ENCODE data around the gene VEGFD. TPM values are rescaled to one million over a fixed set of nuclear protein-coding genes. Genes with fewer than 3 reads are reported as not detected.

VEGFD gene
- total RNA-seq, 3 donors from 2014 or later = 0.55 to 5.8 (median 1.6) TPM

DNA sequence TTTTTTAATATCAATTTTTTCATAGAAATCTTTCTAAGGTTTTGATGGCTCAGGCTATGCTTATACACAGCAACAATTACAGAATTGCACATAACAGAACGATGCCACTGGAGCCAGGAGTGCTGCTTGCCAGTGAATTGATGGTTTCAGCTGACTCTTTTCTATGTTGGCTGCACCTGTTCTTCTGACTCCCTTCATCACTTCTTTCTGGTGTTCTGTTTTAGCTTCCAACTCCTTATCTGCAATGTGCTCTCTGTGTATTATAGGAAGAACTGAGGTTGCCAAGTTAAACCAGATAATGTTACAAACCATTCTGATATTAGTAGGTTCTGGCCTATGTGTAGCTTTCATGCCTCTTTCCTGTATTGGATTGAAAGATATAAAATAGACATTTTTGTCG lies 11.6 kb upstream of the VEGFD start:
- no peak for TF ChIP-seq CTCF (IDR thresholded peaks at IDR 0.05)
- ATAC-seq = no peak
- Histone ChIP-seq H3K4me1 (ENCODE audit: low read depth) (no peaks in the 10 kb centered on the region), H3K9me3 (no peaks in the 10 kb centered on the region), H3K4me3 (no peak overlapping the region), H3K36me3 (ENCODE audit: low read depth) (no peaks in the 10 kb centered on the region)
- DNase-seq = no peak
- intact Hi-C loops (cut with DNase I, micrococcal nuclease) = no loop called here

- H3K9me3 ChIP-seq = no peaks in the 10 kb centered on the region
- intact Hi-C loops (cut with DNase I, micrococcal nuclease) = no loop called here
- no peaks in the 10 kb centered on the region for H3K36me3 ChIP-seq (ENCODE audit: low read depth)
- H3K4me1 ChIP-seq (ENCODE audit: low read depth) = no peaks in the 10 kb centered on the region
- H3K4me3 ChIP-seq = no peak overlapping the region
- DNase-seq (no peak), ATAC-seq (no peak)
- no peak for TF ChIP-seq CTCF (IDR thresholded peaks at IDR 0.05)
Observed at GRCh38 chrX:15391850-15392249, 7.6 kb upstream of the VEGFD start.

DNA sequence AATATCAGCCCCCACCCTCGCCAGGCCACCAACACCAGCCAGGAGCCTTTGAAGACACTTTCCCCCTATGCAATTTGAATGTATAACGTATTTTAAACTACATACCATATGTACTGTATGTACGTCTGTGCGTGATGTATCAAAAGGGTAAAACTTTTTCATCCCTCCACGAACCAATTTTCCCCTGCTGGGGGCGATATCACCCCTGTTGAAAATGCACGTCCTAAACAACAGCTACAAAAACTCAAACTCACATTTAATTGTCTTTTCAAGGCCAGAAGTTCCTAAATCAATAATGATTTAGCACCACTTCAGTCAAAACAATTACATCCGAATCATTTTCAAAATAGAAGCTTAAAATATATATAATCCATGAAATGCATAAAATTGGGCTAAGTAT lies 1.4 kb downstream of the VEGFD start:
- ATAC-seq (no peak), DNase-seq (no peak)
- no peak overlapping the region for H3K4me3 ChIP-seq
- intact Hi-C loops (cut with DNase I, micrococcal nuclease) = no loop called here
- H3K4me1 ChIP-seq (ENCODE audit: low read depth) = no peaks in the 10 kb centered on the region
- no peaks in the 10 kb centered on the region for H3K36me3 ChIP-seq (ENCODE audit: low read depth)
- no peaks in the 10 kb centered on the region for H3K9me3 ChIP-seq
- TF ChIP-seq CTCF (IDR thresholded peaks at IDR 0.05) = no peak

DNA sequence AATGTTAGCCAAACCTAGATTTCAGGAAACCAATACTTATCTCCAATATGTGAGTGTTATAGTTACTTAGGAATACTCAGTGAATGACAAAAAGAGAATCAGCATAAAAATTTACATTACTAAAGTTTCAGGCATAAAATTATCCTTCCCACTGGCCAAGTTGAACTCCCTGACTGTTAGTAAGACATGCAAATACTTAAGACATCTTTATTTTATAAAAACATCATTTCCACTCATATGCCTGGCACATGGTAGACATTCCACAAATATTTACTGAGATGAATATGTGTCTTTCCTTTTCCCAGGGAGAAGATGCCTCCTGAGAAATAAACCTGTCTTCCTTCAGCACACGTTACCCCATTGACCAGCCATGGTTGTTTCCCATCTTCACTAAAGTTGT lies 7.3 kb downstream of the VEGFD start:
- Histone ChIP-seq H3K36me3 (ENCODE audit: low read depth) (no peaks in the 10 kb centered on the region), H3K4me3 (no peak overlapping the region), H3K9me3 (no peaks in the 10 kb centered on the region), H3K4me1 (ENCODE audit: low read depth) (no peaks in the 10 kb centered on the region)
- intact Hi-C loops (cut with DNase I, micrococcal nuclease) = no loop called here
- no peak for TF ChIP-seq CTCF (IDR thresholded peaks at IDR 0.05)
- no peak for ATAC-seq
- DNase-seq = no peak

- no peak overlapping the region for H3K4me3 ChIP-seq
- DNase-seq = no peak
- no peaks in the 10 kb centered on the region for H3K36me3 ChIP-seq (ENCODE audit: low read depth)
- H3K9me3 ChIP-seq = no peaks in the 10 kb centered on the region
- no peak for ATAC-seq
- intact Hi-C loops (cut with DNase I, micrococcal nuclease) = no loop called here
- TF ChIP-seq CTCF (IDR thresholded peaks at IDR 0.05) = no peak
- no peaks in the 10 kb centered on the region for H3K4me1 ChIP-seq (ENCODE audit: low read depth)
Observed at GRCh38 chrX:15373976-15374375, 10.2 kb downstream of the VEGFD start.

Measured in mucosa of descending colon (tissue), 3 donors.